ENCODE measurements around the gene ST6GAL2. TPM values are rescaled to one million over a fixed set of nuclear protein-coding genes. Genes with fewer than 3 reads are reported as not detected.

ST6GAL2 gene
- total and polyA plus RNA-seq, 9 of the 15 experiments (the other 6 are each of a cell fraction or from before 2014, with no cell fraction given), result not detected

GRCh38 chr2:106869512-106870275 is 16.3 kb downstream of the ST6GAL2 start:
- intact Hi-C loops (cut with micrococcal nuclease) (loop anchor here (10.0 kb wide), 1 partner anchor 225 kb away; no protein-coding TSS in a partner anchor), in situ Hi-C loops (cut with MboI) (no loop called here)
- BruUV-seq (replicated peaks), result no TSS peak
- POLR2A ChIA-PET, result interaction anchor here (2.0 kb wide), 1 partner anchor 12 kb away, joined by 4 read pairs; no protein-coding TSS in a partner anchor
- no peaks in the 10 kb centered on the region for H3K36me3 ChIP-seq (ENCODE audit: control insufficient read depth, insufficient read depth, low read length)
- no peak overlapping the region for H3K4me2 ChIP-seq (ENCODE audit: insufficient read depth, low read length)
- H3K9me1 ChIP-seq (ENCODE audit: control insufficient read depth, insufficient read depth, low read length), result no peaks in the 10 kb centered on the region
- H3K27ac ChIP-seq (ENCODE audit: extremely low read depth, low read depth, low read length), result no peak overlapping the region
- CTCF ChIA-PET (ENCODE audit: low intra/inter-chr PET ratio), result no interaction called here
- no peak overlapping the region for H2AFZ ChIP-seq (ENCODE audit: low read depth, low read length)
- no peaks in the 10 kb centered on the region for H4K20me1 ChIP-seq (replicated peaks; ENCODE audit: control insufficient read depth, insufficient read depth, low read length)
- H3K9ac ChIP-seq (ENCODE audit: insufficient read depth in 1 of 2, low read depth in 2 of 2, low read length in 2 of 2), result no peak overlapping the region
- no peaks in the 10 kb centered on the region for H3K79me2 ChIP-seq (ENCODE audit: control insufficient read depth, insufficient read depth, low read length)
- no peaks in the 10 kb centered on the region for H3K27me3 ChIP-seq (ENCODE audit: control insufficient read depth in 2 of 2, insufficient read depth in 2 of 2, low read length in 2 of 2)
- H3K4me1 ChIP-seq (replicated peaks in 1 of 2; ENCODE audit: control insufficient read depth in 2 of 2, insufficient read depth in 2 of 2, low read length in 2 of 2), result no peaks in the 10 kb centered on the region
- ATAC-seq (no peak), FAIRE-seq (no peak), DNase-seq (ENCODE audit: extremely low read depth in 1 of 4, low spot score in 3 of 4) (no peak)
- WGBS (ENCODE audit: insufficient coverage, low coverage, missing lambda C conversion rate), result 0% methylated on average over 8 of the region's 8 CpGs
- no peaks in the 10 kb centered on the region for H3K9me3 ChIP-seq (replicated peaks; ENCODE audit: control insufficient read depth, insufficient read depth, low read depth, low read length)
- no peak overlapping the region for H3K4me3 ChIP-seq
- no peak for TF ChIP-seq BCOR (IDR thresholded peaks at IDR 0.05)
- TF ChIP-seq ZNF239 (CRISPR knock-in tag; IDR thresholded peaks at IDR 0.05), result no peak
- TF ChIP-seq ZFP30 (CRISPR knock-in tag; IDR thresholded peaks at IDR 0.05; ENCODE audit: borderline replicate concordance), result no peak
- TF ChIP-seq RCOR1 (IDR thresholded peaks at IDR 0.05; ENCODE audit: borderline replicate concordance in 1 of 2, low read depth in 2 of 2, low read length in 2 of 2), result no peak
- TF ChIP-seq SMARCA5 (IDR thresholded peaks at IDR 0.05), result no peak
- no peak for TF ChIP-seq XRCC4 (IDR thresholded peaks at IDR 0.05; ENCODE audit: extremely low read depth, insufficient read depth, insufficient read length)
- TF ChIP-seq RBM15 (IDR thresholded peaks at IDR 0.05; ENCODE audit: insufficient read depth, low read length), result no peak
- TF ChIP-seq NR1H2 (CRISPR knock-in tag; IDR thresholded peaks at IDR 0.05), result no peak
- no peak for TF ChIP-seq RBM25 (IDR thresholded peaks at IDR 0.05; ENCODE audit: low read depth, low read length, severe bottlenecking)
- TF ChIP-seq FOXA3 (CRISPR knock-in tag; conservative IDR thresholded peaks at IDR 0.05 in 1 of 2, IDR thresholded peaks at IDR 0.05 in 1 of 2), result no peak
- TF ChIP-seq ZNF175 (CRISPR knock-in tag; IDR thresholded peaks at IDR 0.05; ENCODE audit: low read depth), result no peak
- no peak for TF ChIP-seq SMARCC2 (IDR thresholded peaks at IDR 0.05; ENCODE audit: low read depth)
- TF ChIP-seq CAMTA2 (CRISPR knock-in tag; conservative IDR thresholded peaks at IDR 0.05), result no peak
- TF ChIP-seq CHCHD3 (CRISPR knock-in tag; IDR thresholded peaks at IDR 0.05), result no peak
- no peak for TF ChIP-seq BRF1 (IDR thresholded peaks at IDR 0.05; ENCODE audit: borderline replicate concordance, extremely low read depth, insufficient read length)
- no peak for TF ChIP-seq HOXB6 (CRISPR knock-in tag; IDR thresholded peaks at IDR 0.05; ENCODE audit: borderline replicate concordance)
- TF ChIP-seq POLR2H (tag; IDR thresholded peaks at IDR 0.05; ENCODE audit: low read depth), result no peak
- TF ChIP-seq ZNF384 (IDR thresholded peaks at IDR 0.05; ENCODE audit: low read depth, low read length), result no peak
- TF ChIP-seq EP300 (IDR thresholded peaks at IDR 0.05; ENCODE audit: low read length), result no peak
